ENCODE data around the gene FMN1.

DNA sequence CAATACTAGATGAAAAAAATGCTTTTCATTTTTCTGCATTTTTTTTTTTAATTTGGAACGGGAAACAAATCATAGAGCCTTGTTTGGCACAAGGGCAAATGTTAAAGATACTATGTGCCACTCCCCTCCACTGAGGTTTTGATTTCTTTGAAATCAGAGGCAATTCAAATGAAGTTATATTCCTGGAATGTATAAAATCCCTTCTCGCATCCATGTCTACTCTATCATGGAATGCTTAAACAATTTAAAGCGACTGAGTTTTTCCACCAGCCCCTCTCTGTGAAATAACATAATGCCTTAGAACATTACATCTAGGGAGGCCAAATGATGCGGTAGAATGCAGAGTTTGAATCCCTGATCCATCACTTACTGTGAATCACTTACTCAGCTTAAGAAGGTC, 69.7 kb downstream of the FMN1 start:
- no peak for TF ChIP-seq EZH2 (IDR thresholded peaks at IDR 0.05)
- no peak for TF ChIP-seq POLR2AphosphoS5 (IDR thresholded peaks at IDR 0.05; ENCODE audit: borderline replicate concordance, low read depth, low read length)
- no peak for TF ChIP-seq FOXP2 (optimal IDR thresholded peaks at IDR 0.05; ENCODE audit: control extremely low read depth, extremely low read length, insufficient read depth)

Data from SK-N-MC (cell line).